GM12801 (cell line): ENCODE data around the gene SERAC1.

ENCODE experiments used
- TF ChIP-seq, protein P1 (sequence below): IDR thresholded peaks from one replicate; pipeline ENCODE4 v1.5.1; 2011; ENCODE audit warnings: control low read depth; ENCODE audit not compliant: insufficient read length; ENCODE audit errors: extremely low read depth

SERAC1 gene

DNA sequence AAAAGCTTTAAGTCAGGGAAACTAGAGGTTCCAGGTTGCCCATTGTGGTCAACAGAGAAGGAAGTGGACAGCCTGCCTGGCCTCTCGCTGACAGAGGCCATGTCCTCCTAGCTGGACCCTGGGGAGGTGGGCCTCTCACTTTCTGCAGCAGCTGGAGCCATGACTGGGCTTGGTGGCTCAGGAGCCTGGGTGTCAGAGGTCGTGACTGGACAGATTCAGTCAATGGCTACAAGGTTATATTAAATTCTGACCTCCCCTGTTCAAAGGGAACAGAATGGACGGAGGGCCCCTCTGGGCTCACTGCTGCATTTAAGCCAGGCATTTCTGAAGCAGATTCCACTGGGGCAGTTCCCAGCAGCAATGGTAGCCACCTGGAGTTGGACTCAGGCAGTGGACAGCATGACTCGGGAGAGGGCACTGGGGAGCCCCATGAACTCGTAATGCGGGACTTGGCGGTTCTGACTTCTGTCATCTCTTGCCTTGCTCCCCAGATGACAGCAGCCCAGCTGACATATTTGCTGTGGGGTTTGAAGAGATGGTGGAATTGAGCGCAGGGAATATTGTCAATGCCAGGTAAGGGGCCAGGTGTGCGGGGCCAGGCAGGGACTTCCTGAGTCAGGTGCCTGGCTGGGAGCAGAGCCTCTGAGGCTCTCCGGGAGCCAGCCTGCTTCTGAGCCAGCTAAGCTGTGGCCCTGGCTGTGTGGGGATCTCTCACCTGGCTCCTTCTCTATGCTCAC, 99.7 kb downstream of the SERAC1 start:
- TF ChIP-seq, protein P1, sequence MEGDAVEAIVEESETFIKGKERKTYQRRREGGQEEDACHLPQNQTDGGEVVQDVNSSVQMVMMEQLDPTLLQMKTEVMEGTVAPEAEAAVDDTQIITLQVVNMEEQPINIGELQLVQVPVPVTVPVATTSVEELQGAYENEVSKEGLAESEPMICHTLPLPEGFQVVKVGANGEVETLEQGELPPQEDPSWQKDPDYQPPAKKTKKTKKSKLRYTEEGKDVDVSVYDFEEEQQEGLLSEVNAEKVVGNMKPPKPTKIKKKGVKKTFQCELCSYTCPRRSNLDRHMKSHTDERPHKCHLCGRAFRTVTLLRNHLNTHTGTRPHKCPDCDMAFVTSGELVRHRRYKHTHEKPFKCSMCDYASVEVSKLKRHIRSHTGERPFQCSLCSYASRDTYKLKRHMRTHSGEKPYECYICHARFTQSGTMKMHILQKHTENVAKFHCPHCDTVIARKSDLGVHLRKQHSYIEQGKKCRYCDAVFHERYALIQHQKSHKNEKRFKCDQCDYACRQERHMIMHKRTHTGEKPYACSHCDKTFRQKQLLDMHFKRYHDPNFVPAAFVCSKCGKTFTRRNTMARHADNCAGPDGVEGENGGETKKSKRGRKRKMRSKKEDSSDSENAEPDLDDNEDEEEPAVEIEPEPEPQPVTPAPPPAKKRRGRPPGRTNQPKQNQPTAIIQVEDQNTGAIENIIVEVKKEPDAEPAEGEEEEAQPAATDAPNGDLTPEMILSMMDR = no peak

DNA sequence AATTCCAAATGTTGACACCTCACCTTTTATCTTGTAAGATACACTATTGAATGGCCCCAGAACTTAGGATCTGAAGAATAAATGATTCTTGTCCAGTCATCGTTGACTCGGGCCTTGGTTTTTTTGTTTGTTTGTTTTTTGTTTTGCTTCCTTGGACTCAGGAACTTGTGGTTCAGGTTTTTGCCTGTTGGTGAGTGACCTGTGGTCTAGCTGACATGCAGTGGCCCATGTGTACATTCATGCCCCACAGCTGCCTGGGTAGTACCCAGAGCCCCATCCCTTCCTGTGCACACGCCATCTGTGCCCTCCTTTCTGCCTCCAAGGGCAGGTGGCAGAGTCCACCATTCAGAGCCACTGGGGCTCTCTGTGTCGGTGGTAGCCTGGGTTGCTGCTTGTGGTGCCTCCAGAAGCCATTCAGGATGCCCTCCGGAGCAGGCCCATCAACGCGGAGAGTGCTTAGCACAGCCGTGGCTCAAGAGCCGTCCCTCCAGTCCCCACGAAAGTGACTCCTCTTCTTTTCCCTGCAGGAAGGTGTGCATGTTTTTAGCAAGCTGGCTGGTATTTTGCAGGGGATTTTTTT, 100.5 kb downstream of the SERAC1 start:
- TF ChIP-seq, protein P1 = no peak

DNA sequence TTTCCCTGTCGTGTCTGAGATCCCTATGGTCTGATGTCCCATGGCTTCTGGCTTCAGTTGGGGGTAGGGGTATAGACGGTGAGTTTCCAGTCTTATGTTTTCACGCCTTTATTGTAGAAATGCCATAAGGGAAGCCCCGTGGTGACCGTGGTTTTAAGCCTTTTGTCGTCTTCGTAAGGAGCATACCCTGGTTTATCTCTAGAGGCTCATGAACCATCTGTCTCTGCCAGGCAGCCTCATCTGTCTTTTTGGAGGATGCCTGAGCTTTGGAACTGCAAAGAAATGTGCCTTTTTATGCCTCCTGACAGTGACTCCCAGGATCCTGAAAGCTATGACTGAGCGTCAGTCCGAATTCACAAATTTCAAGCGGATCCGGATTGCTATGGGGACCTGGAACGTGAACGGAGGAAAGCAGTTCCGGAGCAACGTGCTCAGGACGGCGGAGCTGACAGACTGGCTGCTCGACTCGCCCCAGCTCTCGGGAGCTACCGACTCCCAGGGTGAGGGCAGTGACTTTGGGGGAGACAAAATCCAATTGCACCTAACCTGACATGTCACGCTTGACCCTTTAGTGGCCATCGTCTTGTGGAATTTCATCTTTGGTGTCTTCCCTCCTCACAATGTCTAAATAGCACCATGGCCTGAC, 101.8 kb downstream of the SERAC1 start:
- TF ChIP-seq, protein P1 = no peak

DNA sequence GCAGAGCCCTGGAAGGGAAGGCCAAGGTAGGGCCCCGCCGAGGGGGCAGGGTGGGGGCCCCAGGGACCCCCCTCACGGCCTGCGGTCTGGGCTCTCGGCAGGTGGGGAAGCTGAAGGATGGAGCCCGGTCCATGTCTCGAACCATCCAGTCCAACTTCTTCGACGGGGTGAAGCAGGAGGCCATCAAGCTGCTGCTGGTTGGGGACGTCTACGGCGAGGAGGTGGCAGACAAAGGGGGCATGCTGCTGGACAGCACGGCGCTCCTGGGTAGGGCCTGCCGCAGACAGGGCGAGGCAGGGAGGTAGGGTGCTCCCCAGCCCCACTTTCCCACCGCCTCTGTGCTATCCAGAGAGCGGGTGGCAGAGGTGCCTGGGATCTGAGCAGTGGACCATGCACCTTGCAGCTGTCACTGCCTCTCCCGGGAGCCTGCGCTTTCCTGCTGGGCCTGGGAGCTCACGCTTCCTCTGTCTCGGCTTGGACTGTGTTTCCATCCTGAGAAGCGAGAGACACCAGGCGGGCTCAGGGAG, 103.3 kb downstream of the SERAC1 start:
- TF ChIP-seq, protein P1 = no peak

DNA sequence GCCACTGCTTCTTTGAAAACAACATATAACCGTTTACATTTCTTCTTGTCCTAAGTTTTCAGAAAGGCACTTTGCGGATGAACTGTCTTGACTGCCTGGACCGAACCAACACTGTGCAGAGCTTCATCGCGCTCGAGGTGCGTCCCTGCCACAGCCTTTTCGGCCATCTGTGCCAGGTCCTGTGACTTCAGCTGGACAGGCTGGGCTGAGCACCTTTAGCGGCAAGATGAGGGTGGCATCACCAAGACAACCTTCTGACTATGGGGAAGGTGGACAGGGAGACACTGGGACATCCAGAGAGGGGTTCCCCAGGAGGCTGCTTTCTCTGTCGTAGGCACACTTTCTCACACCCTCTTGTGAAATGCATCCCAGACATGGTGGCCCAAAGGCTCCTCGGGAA, 104.3 kb downstream of the SERAC1 start:
- TF ChIP-seq, protein P1 = no peak

DNA sequence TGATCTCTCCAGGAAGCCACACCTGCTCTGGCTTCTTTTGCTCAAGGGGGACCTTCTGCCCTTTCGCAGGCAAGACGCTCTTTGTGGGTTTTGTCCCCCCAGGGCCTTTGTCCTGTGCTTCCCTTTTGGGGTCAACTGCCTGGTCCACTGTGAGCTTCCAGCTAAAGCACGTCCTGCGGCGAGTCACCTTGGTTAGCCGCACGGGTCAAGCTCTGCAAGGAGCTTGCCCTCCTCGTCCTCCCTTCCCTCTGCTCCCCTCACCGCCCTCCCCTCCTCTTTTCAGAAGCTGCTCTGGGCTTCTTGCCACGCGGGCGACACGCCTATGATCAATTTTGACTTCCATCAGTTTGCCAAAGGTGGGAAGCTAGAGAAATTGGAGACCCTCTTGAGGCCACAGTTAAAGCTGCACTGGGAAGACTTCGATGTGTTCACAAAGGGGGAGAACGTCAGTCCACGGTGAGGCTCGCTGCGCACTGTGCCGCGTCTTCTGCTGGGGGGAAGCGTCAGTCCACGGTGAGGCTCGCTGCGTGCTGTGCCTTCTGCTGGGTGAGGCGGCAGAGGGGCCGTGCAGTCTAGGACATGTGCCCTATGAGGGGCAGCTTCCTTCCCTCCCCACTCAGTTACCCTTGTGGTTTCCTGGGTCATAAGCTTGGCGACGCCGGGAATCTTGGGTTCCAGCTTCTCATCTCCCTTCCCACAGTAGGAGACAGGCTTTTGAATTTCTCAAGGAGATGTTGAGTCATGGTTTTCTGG, 106.2 kb downstream of the SERAC1 start:
- TF ChIP-seq, protein P1 = no peak

DNA sequence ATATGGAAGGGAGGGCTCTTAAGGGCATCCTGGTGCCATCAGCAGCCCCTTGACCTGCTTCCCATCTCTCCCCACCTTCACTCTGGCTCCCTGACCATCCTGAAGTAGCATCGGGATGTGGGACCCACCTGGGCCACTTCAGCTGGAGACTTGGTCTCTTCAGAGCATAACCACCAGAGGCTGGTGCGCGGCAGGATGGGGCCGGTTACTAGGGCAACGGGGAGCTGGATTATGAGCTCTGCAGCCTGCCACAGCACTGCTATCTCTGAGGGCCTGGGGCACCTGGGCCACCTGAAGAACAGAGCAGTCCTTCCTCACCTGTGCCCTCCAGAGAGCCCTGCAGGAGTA, 106.7 kb downstream of the SERAC1 start:
- TF ChIP-seq, protein P1 = no peak
